GM23338 (cell line): ENCODE data around the gene EYA2. TPM values are rescaled to one million over a fixed set of nuclear protein-coding genes. Genes with fewer than 3 reads are reported as not detected.

ENCODE experiments used
- ATAC-seq: fragments of 200-7000 bp; cut with Tn5 transposase; 3 replicates; pipeline ENCODE4 v1.9.1; 2020
- DNase-seq: peaks from one replicate; pipeline ENCODE4 v3.0.0-alpha.2; 2015; ENCODE audit warnings: low spot score
- H2AFZ ChIP-seq: fragments of 200-600 bp; sonication (generic); 2 replicates; pipeline ENCODE4 v1.8.0; 2016; ENCODE audit warnings: antibody characterized with exemption, mild to moderate bottlenecking, moderate library complexity
- H3F3A ChIP-seq: fragments of 200-600 bp; sonication (generic); replicated peaks from 2 replicates; pipeline ENCODE4 v1.8.0; 2017; ENCODE audit warnings: antibody characterized with exemption, mixed run types, low read depth
- H3K27ac ChIP-seq: fragments of 200-600 bp; sonication (generic); 2 replicates; pipeline ENCODE4 v1.6.1; 2016; ENCODE audit warnings: low read depth
- H3K27me3 ChIP-seq: fragments of 200-600 bp; sonication (generic); 2 replicates; pipeline ENCODE4 v1.8.0; 2016; ENCODE audit warnings: mild to moderate bottlenecking, mixed run types, moderate library complexity; ENCODE audit not compliant: insufficient read depth
- H3K36me3 ChIP-seq: fragments of 200-600 bp; sonication (generic); 2 replicates; pipeline ENCODE4 v1.8.0; 2016; ENCODE audit warnings: mild to moderate bottlenecking; ENCODE audit not compliant: insufficient read depth
- H3K4me1 ChIP-seq: fragments of 200-600 bp; sonication (generic); 2 replicates; pipeline ENCODE4 v1.8.0; 2016; ENCODE audit warnings: mild to moderate bottlenecking, moderate library complexity; ENCODE audit not compliant: insufficient read depth
- H3K4me2 ChIP-seq: fragments of 200-600 bp; sonication (generic); 2 replicates; pipeline ENCODE4 v1.7.1; 2017; ENCODE audit warnings: mixed run types
- H3K4me3 ChIP-seq: fragments of 200-600 bp; sonication (generic); 2 replicates; pipeline ENCODE4 v1.6.1; 2016; ENCODE audit warnings: mixed run types
- H3K79me2 ChIP-seq: fragments of 200-600 bp; sonication (generic); replicated peaks from 2 replicates; pipeline ENCODE4 v1.8.0; 2017; ENCODE audit warnings: mild to moderate bottlenecking; ENCODE audit not compliant: insufficient read depth
- H3K9me2 ChIP-seq: fragments of 200-600 bp; sonication (generic); 2 replicates; pipeline ENCODE4 v1.8.0; 2017; ENCODE audit not compliant: insufficient read depth
- H4K20me1 ChIP-seq: fragments of 200-600 bp; sonication (generic); replicated peaks from 2 replicates; pipeline ENCODE4 v1.8.0; 2017; ENCODE audit warnings: mild to moderate bottlenecking; ENCODE audit not compliant: insufficient read depth
- H3K27ac Mint-ChIP-seq: 2 replicates; pipeline ENCODE4 v1.8.0; 2020; ENCODE audit warnings: inconsistent platforms, mild to moderate bottlenecking, moderate library complexity, mixed read lengths
- H3K27me3 Mint-ChIP-seq: 3 replicates; pipeline ENCODE4 v1.8.0; 2022; ENCODE audit warnings: low read depth, mild to moderate bottlenecking, moderate library complexity, mixed read lengths, inconsistent platforms; ENCODE audit not compliant: insufficient read depth, poor library complexity
- H3K36me3 Mint-ChIP-seq: 3 replicates; pipeline ENCODE4 v1.8.0; 2021; ENCODE audit warnings: low read depth, mild to moderate bottlenecking, inconsistent platforms, moderate library complexity, mixed read lengths
- H3K4me1 Mint-ChIP-seq: 3 replicates; pipeline ENCODE4 v1.8.0; 2020; ENCODE audit warnings: mild to moderate bottlenecking, inconsistent platforms, mixed read lengths
- H3K4me3 Mint-ChIP-seq: 3 replicates; pipeline ENCODE4 v1.8.0; 2021; ENCODE audit warnings: moderate library complexity, mild to moderate bottlenecking, inconsistent platforms, mixed read lengths
- H3K9me3 Mint-ChIP-seq: 3 replicates; pipeline ENCODE4 v1.8.0; 2020; ENCODE audit warnings: moderate library complexity, mild to moderate bottlenecking, inconsistent platforms, mixed read lengths
- CREB1 ChIP-seq: fragments of 250-450 bp; sonication (Bioruptor Pico); IDR thresholded peaks from 2 replicates; pipeline ENCODE4 v1.5.0; 2020; ENCODE audit warnings: low read depth, mild to moderate bottlenecking, moderate library complexity
- CTCF ChIP-seq, 2 experiments: fragments of 200-600 bp in 1 of 2; sonication (generic) in 1 of 2; conservative IDR thresholded peaks; 2 replicates each; pipeline versions ENCODE4 v1.5.1 to v1.6.1; 2016 to 2017; ENCODE audit warnings: antibody characterized with exemption in 2 of 2, low read depth in 2 of 2, mild to moderate bottlenecking in 2 of 2, moderate library complexity in 1 of 2
- EZH2 ChIP-seq: fragments of 200-600 bp; sonication (generic); IDR thresholded peaks from one replicate; pipeline ENCODE4 v1.8.0; 2017; ENCODE audit warnings: antibody characterized with exemption, mild to moderate bottlenecking, low read depth; ENCODE audit not compliant: unreplicated experiment
- EZH2phosphoT487 ChIP-seq: fragments of 200-600 bp; sonication (generic); IDR thresholded peaks from one replicate; pipeline ENCODE4 v1.8.1; 2018; ENCODE audit warnings: antibody characterized with exemption; ENCODE audit not compliant: unreplicated experiment
- JUNB ChIP-seq: IDR thresholded peaks from one replicate; pipeline ENCODE4 v1.6.1; 2016; ENCODE audit warnings: antibody characterized with exemption; ENCODE audit not compliant: unreplicated experiment
- NANOG ChIP-seq: IDR thresholded peaks from 2 replicates; pipeline ENCODE4 v1.6.1; 2016; ENCODE audit warnings: antibody characterized with exemption, borderline replicate concordance
- POLR2AphosphoS5 ChIP-seq: IDR thresholded peaks from 2 replicates; pipeline ENCODE4 v1.6.1; 2016; ENCODE audit warnings: antibody characterized with exemption, low read depth
- STAT1 ChIP-seq: IDR thresholded peaks from one replicate; pipeline ENCODE4 v1.6.1; 2016; ENCODE audit warnings: antibody characterized with exemption; ENCODE audit not compliant: unreplicated experiment
- ZNF114 ChIP-seq: fragments of 250-450 bp; sonication (Bioruptor Pico); IDR thresholded peaks from 2 replicates; pipeline ENCODE4 v1.5.0; 2020; ENCODE audit warnings: mild to moderate bottlenecking, moderate library complexity
- ZNF331 ChIP-seq: fragments of 250-450 bp; sonication (Bioruptor Pico); IDR thresholded peaks from 2 replicates; pipeline ENCODE4 v1.5.0; 2020; ENCODE audit warnings: low read depth, mild to moderate bottlenecking, moderate library complexity
- ZNF462 ChIP-seq: fragments of 250-450 bp; sonication (Bioruptor Pico); IDR thresholded peaks from 2 replicates; pipeline ENCODE4 v1.5.0; 2020; ENCODE audit warnings: mild to moderate bottlenecking, moderate library complexity
- polyA plus RNA-seq: library from polyadenylated mRNA; unstranded; fragments of >200 nt; fragmentation: Nextera tagmentation; extraction: Ambion mirVana; gene quantifications from 2 replicates; pipeline ENCODE4 v1.2.1, GENCODE V29; 2016
- total RNA-seq: library from RNA; depleted of rRNA; stranded (reverse); fragments of >200 nt; shearing (Covaris generic); gene quantifications from 2 replicates; pipeline ENCODE4 v1.2.3, GENCODE V29; 2014
- TF ChIP-seq, protein P1 (sequence below): IDR thresholded peaks from one replicate; pipeline ENCODE4 v1.6.1; 2018; ENCODE audit warnings: antibody characterized with exemption; ENCODE audit not compliant: unreplicated experiment
- TF ChIP-seq, protein P2 (sequence below): IDR thresholded peaks from 2 replicates; pipeline ENCODE4 v1.6.1; 2016; ENCODE audit warnings: antibody characterized with exemption

The EYA2 gene
- total and polyA plus RNA-seq, 2 experiments from 2014 or later, result 0.50 to 0.56 TPM

GRCh38 chr20:46900086-46900485 is 5.4 kb downstream of the EYA2 start:
- no peak overlapping the region for H3K4me2 ChIP-seq
- no peaks in the 10 kb centered on the region for H3K79me2 ChIP-seq
- no peaks in the 10 kb centered on the region for H3K9me3 Mint-ChIP-seq
- H3K4me1 ChIP-seq, result peaks cover 3% of the 10 kb centered on the region; the same call in 1 of the 2 replicates
- no peaks in the 10 kb centered on the region for H3K9me2 ChIP-seq
- TF ChIP-seq, protein P1, sequence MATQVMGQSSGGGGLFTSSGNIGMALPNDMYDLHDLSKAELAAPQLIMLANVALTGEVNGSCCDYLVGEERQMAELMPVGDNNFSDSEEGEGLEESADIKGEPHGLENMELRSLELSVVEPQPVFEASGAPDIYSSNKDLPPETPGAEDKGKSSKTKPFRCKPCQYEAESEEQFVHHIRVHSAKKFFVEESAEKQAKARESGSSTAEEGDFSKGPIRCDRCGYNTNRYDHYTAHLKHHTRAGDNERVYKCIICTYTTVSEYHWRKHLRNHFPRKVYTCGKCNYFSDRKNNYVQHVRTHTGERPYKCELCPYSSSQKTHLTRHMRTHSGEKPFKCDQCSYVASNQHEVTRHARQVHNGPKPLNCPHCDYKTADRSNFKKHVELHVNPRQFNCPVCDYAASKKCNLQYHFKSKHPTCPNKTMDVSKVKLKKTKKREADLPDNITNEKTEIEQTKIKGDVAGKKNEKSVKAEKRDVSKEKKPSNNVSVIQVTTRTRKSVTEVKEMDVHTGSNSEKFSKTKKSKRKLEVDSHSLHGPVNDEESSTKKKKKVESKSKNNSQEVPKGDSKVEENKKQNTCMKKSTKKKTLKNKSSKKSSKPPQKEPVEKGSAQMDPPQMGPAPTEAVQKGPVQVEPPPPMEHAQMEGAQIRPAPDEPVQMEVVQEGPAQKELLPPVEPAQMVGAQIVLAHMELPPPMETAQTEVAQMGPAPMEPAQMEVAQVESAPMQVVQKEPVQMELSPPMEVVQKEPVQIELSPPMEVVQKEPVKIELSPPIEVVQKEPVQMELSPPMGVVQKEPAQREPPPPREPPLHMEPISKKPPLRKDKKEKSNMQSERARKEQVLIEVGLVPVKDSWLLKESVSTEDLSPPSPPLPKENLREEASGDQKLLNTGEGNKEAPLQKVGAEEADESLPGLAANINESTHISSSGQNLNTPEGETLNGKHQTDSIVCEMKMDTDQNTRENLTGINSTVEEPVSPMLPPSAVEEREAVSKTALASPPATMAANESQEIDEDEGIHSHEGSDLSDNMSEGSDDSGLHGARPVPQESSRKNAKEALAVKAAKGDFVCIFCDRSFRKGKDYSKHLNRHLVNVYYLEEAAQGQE, result no peak
- no peak for TF ChIP-seq NANOG
- no peak for TF ChIP-seq CREB1 (CRISPR knock-in tag)
- TF ChIP-seq STAT1, result no peak
- TF ChIP-seq EZH2, result no peak
- TF ChIP-seq ZNF462, result no peak
- no peak for TF ChIP-seq EZH2phosphoT487
- TF ChIP-seq ZNF331 (CRISPR knock-in tag), result no peak
- TF ChIP-seq, protein P2, sequence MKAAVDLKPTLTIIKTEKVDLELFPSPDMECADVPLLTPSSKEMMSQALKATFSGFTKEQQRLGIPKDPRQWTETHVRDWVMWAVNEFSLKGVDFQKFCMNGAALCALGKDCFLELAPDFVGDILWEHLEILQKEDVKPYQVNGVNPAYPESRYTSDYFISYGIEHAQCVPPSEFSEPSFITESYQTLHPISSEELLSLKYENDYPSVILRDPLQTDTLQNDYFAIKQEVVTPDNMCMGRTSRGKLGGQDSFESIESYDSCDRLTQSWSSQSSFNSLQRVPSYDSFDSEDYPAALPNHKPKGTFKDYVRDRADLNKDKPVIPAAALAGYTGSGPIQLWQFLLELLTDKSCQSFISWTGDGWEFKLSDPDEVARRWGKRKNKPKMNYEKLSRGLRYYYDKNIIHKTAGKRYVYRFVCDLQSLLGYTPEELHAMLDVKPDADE, result no peak
- TF ChIP-seq CTCF (conservative IDR thresholded peaks at IDR 0.05; ENCODE audit: low read depth in 2 of 2), result no peak
- no peak for TF ChIP-seq POLR2AphosphoS5
- TF ChIP-seq ZNF114 (CRISPR knock-in tag), result no peak
- TF ChIP-seq JUNB, result no peak
- peaks cover 26% of the 10 kb centered on the region for H3K27me3 ChIP-seq
- ATAC-seq, result no peak
- H4K20me1 ChIP-seq, result no peaks in the 10 kb centered on the region
- no peak for DNase-seq
- no peaks in the 10 kb centered on the region for H3K36me3 Mint-ChIP-seq
- no peak overlapping the region for H3K4me3 Mint-ChIP-seq
- H3K4me1 Mint-ChIP-seq, result peaks cover 13% of the 10 kb centered on the region
- no peaks in the 10 kb centered on the region; the same call in 1 of the 2 replicates for H3F3A ChIP-seq
- H3K27ac Mint-ChIP-seq, result no peak overlapping the region
- peaks cover 21% of the 10 kb centered on the region for H3K27me3 Mint-ChIP-seq
- no peak overlapping the region for H3K27ac ChIP-seq
- H3K4me3 ChIP-seq, result no peak overlapping the region
- H3K36me3 ChIP-seq, result no peaks in the 10 kb centered on the region
- H2AFZ ChIP-seq, result no peak overlapping the region
